Endothelial cell (in vitro differentiated cells): ENCODE data around the gene GCG. TPM values are rescaled to one million over a fixed set of nuclear protein-coding genes. Genes with fewer than 3 reads are reported as not detected.

Experiments used
- DNase-seq: peaks from one replicate; pipeline ENCODE4 v3.0.0; 2021; ENCODE audit warnings: low spot score
- H3K27ac Mint-ChIP-seq: one replicate; pipeline ENCODE4 v1.8.0; 2021; ENCODE audit warnings: mixed read lengths, inconsistent platforms; ENCODE audit not compliant: unreplicated experiment
- H3K27me3 Mint-ChIP-seq: one replicate; pipeline ENCODE4 v1.8.0; 2021; ENCODE audit warnings: mild to moderate bottlenecking, moderate library complexity, mixed read lengths, inconsistent platforms; ENCODE audit not compliant: unreplicated experiment
- H3K36me3 Mint-ChIP-seq: one replicate; pipeline ENCODE4 v1.8.0; 2021; ENCODE audit warnings: mild to moderate bottlenecking, low read depth, mixed read lengths, inconsistent platforms; ENCODE audit not compliant: unreplicated experiment
- H3K4me1 Mint-ChIP-seq: one replicate; pipeline ENCODE4 v1.8.0; 2021; ENCODE audit warnings: mild to moderate bottlenecking, mixed read lengths, inconsistent platforms; ENCODE audit not compliant: unreplicated experiment
- H3K4me3 Mint-ChIP-seq: one replicate; pipeline ENCODE4 v1.8.0; 2021; ENCODE audit warnings: mild to moderate bottlenecking, mixed read lengths, inconsistent platforms; ENCODE audit not compliant: unreplicated experiment
- H3K9me3 Mint-ChIP-seq: one replicate; pipeline ENCODE4 v1.8.0; 2021; ENCODE audit warnings: mixed read lengths, inconsistent platforms; ENCODE audit not compliant: unreplicated experiment
- CTCF ChIP-seq: fragments of 200-600 bp; sonication (generic); IDR thresholded peaks from one replicate; pipeline ENCODE4 v1.5.0; 2021; ENCODE audit warnings: antibody characterized with exemption; ENCODE audit not compliant: unreplicated experiment
- total RNA-seq: library from RNA; stranded (reverse); fragmentation: NEBNext Ultra II Directional; extraction: Animal tissue kit (Norgen Biotek cat#: 25700); gene quantifications from one replicate; pipeline ENCODE4 v1.2.1, GENCODE V29; 2021; ENCODE audit not compliant: unreplicated experiment

Gene GCG
- total RNA-seq, 1 donor from 2014 or later = not detected

GRCh38 chr2:162149466-162149865, 2.6 kb downstream of the GCG start:
- no peak for DNase-seq
- H3K4me1 Mint-ChIP-seq = no peaks in the 10 kb centered on the region
- H3K27me3 Mint-ChIP-seq = no peaks in the 10 kb centered on the region
- H3K9me3 Mint-ChIP-seq = no peaks in the 10 kb centered on the region
- no peak overlapping the region for H3K4me3 Mint-ChIP-seq
- no peaks in the 10 kb centered on the region for H3K36me3 Mint-ChIP-seq
- no peak overlapping the region for H3K27ac Mint-ChIP-seq
- TF ChIP-seq CTCF = no peak

GRCh38 chr2:162148956-162149355, 3.1 kb downstream of the GCG start:
- H3K36me3 Mint-ChIP-seq = no peaks in the 10 kb centered on the region
- no peak for TF ChIP-seq CTCF
- no peak for DNase-seq
- H3K4me3 Mint-ChIP-seq = no peak overlapping the region
- H3K9me3 Mint-ChIP-seq = no peaks in the 10 kb centered on the region
- H3K27ac Mint-ChIP-seq = no peak overlapping the region
- H3K27me3 Mint-ChIP-seq = no peaks in the 10 kb centered on the region
- H3K4me1 Mint-ChIP-seq = no peaks in the 10 kb centered on the region

DNA sequence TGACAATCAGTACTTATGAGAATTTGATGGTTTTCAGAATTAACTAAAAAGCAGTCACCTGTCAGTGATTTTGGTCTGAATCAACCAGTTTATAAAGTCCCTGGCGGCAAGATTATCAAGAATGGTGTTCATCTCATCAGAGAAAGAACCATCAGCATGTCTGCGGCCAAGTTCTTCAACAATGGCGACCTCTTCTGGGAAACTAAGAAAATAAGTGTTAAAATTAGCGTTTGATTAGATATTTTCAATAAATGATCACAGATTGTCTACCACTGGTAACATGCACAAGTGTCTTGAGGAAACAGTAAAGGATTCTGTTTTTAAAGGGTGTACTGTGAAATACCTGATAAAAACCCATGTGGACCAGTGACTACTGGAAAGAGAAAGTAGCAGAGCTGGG, 8.1 kb downstream of the GCG start:
- no peak overlapping the region for H3K27ac Mint-ChIP-seq
- no peaks in the 10 kb centered on the region for H3K9me3 Mint-ChIP-seq
- no peak for TF ChIP-seq CTCF
- H3K27me3 Mint-ChIP-seq = no peaks in the 10 kb centered on the region
- H3K36me3 Mint-ChIP-seq = no peaks in the 10 kb centered on the region
- no peaks in the 10 kb centered on the region for H3K4me1 Mint-ChIP-seq
- DNase-seq = no peak
- no peak overlapping the region for H3K4me3 Mint-ChIP-seq

DNA sequence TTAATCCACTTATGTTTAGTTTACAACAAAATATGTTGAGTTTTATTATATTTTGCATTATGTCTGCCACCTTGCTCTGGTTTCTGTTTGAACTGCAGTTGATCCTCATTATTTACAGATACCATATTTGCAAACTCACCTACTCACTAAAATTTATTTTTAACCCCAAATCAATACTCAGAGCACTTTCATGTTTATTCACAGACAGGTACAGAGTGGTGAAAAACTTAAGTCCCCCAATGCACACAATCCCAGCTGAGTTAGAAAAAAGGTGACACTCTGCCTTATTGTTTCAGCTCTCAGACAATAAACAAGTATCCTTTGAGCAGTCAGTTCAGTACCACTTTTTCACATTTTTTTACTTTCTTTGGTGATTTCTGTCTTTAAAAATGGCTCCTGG, 13.7 kb downstream of the GCG start:
- H3K4me1 Mint-ChIP-seq = no peaks in the 10 kb centered on the region
- TF ChIP-seq CTCF = no peak
- H3K27me3 Mint-ChIP-seq = no peaks in the 10 kb centered on the region
- no peak overlapping the region for H3K4me3 Mint-ChIP-seq
- no peak for DNase-seq
- H3K36me3 Mint-ChIP-seq = no peaks in the 10 kb centered on the region
- H3K9me3 Mint-ChIP-seq = no peaks in the 10 kb centered on the region
- no peak overlapping the region for H3K27ac Mint-ChIP-seq

GRCh38 chr2:162127422-162127821, 24.6 kb downstream of the GCG start:
- peaks cover 20% of the 10 kb centered on the region for H3K4me1 Mint-ChIP-seq
- H3K4me3 Mint-ChIP-seq = no peak overlapping the region
- no peak for TF ChIP-seq CTCF
- no peak overlapping the region for H3K27ac Mint-ChIP-seq
- peaks cover 4% of the 10 kb centered on the region for H3K27me3 Mint-ChIP-seq
- DNase-seq = no peak
- H3K36me3 Mint-ChIP-seq = no peaks in the 10 kb centered on the region
- H3K9me3 Mint-ChIP-seq = no peaks in the 10 kb centered on the region
